ENCODE results near the gene PRICKLE1.

DNA sequence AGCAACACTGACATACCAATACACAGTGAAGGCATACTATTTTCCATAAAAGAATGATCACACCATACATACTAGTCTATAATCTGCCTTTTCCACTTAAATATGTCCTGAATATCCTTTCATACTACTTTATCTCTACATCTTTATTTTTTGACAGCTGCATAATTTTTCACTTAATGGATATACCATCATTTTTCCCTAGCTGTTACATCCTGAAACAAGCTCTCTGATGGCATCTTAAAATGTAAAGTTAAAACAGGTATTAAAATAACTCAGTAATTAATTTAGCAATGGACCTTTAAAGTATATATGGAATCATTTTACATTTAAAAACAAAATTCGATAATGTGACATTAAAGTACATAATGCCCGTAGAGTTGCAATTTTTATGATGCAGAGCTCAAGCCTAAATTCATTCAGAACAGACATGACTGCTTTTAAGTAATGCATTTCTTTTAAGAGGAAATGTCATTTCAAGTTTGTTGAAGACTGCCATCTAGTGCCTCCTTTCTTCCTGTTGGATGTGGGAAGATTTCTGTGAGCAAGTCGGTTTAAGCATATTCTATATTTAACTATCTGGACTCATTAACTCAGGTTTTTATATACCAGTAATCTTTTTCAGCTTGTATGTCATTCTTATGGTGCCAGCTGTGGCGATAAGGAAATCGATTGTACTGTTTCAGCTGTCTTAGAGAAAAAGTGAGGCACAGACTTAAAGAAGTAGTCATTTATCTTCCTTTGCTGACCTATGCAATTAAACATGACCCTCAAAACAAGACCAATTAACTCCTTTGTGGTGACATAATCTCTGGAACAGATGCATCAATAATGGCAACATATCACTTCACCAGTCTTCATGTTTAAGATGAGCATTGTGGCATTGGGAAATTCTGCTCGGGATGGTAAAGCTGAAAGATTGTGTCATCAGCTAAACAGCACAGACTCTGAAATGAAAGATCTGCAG is 20.3 kb downstream of the PRICKLE1 start:
- TF ChIP-seq, protein P1, sequence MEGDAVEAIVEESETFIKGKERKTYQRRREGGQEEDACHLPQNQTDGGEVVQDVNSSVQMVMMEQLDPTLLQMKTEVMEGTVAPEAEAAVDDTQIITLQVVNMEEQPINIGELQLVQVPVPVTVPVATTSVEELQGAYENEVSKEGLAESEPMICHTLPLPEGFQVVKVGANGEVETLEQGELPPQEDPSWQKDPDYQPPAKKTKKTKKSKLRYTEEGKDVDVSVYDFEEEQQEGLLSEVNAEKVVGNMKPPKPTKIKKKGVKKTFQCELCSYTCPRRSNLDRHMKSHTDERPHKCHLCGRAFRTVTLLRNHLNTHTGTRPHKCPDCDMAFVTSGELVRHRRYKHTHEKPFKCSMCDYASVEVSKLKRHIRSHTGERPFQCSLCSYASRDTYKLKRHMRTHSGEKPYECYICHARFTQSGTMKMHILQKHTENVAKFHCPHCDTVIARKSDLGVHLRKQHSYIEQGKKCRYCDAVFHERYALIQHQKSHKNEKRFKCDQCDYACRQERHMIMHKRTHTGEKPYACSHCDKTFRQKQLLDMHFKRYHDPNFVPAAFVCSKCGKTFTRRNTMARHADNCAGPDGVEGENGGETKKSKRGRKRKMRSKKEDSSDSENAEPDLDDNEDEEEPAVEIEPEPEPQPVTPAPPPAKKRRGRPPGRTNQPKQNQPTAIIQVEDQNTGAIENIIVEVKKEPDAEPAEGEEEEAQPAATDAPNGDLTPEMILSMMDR (conservative IDR thresholded peaks at IDR 0.05), result peak; percentile 65
- TF ChIP-seq EZH2 (IDR thresholded peaks at IDR 0.05; ENCODE audit: low read depth), result no peak

All from PC-9 (cell line).